T47D (cell line): ENCODE measurements around the gene HHATL.

Source experiments
- DNase-seq, 2 experiments: peaks; one replicate each; pipeline versions ENCODE4 v3.0.0 to v3.0.0-alpha.2; 2011 to 2012; ENCODE audit warnings: low read depth in 1 of 2, low spot score in 1 of 2
- JUND ChIP-seq: IDR thresholded peaks from 2 replicates; pipeline ENCODE4 v1.6.1; 2012; ENCODE audit warnings: low read depth
- in situ Hi-C: cut with HindIII; loops from 2 replicates; pipeline ENCODE4 v1.10.0; 2016; ENCODE audit warnings: low sequenced_read_pairs, low pct_unique_long_range_greater_than_20kb

The HHATL gene

DNA sequence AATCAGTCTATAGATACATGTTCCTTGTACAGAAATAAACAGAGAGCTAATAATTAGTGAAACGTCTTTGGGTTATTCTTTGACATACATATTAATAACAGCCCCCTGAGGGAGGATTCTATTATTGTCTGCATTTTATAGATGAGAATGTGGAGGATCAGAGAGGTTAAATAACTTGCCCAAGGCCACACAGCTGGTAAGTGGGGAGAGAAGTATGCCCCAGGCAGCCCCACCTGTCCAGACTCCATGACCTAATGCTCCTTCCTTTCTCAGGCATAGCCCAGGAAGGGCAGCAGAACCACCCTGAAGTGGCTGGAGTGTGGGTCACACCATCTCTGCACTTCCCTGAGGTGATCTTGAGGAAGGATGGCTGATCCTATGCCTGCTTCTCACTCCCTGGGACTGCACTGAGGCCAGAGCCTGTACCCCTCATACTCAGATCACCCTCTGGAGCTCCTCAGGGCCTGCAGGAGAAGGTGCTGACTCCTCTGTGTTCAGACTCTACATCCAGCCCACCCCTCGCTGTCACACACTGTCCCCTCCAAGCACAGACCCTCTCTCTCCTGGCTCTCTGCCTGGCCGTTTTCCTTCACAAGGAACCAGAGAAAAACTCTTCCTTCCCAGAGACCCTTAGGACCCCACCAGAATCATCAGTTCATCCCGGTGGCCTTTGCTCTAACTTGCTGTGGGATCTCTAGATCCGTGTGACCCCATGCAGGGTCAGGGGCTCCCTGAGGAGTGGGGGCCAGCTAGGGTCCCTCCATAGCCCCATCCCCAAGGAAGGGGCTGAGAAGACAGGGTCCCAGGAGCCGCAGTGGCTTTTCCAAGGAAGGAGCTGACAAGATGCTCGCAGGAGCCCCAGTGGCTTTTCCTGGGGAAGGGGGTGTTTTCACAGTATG, 4.4 kb upstream of the HHATL start:
- in situ Hi-C loops = no loop called here
- no peak for TF ChIP-seq JUND
- no peak for DNase-seq

DNA sequence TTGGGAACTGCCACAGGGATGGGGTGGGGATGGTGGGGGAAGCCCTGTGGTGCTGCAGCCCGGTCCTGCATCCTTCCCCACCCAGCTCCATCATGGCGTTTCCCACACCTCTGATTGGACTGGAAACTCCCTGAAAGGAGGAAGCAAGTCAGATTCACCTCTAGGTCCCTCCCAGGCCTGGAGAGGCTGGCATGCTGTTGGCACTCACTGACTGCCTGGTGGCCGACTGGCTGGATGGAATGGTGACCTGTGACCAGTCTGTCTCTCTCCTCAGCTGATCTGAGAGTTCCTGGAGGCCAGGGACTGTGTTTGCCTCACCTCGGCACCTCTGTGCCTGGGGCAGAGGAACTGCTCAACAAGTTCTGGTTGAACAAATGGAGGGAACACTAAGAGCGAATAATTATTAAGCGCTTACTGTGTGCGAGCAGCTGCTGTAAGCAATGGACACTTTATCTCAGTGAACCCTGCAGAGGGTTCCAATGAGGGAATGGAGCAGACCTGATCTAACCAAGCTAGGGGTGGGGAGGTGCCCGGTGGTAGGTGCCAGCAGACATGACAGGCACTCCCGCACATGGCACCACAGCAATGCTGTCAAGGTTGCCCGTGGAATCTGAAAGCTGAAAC, 3.5 kb upstream of the HHATL start:
- DNase-seq = no peak
- no peak for TF ChIP-seq JUND
- in situ Hi-C loops = no loop called here

DNA sequence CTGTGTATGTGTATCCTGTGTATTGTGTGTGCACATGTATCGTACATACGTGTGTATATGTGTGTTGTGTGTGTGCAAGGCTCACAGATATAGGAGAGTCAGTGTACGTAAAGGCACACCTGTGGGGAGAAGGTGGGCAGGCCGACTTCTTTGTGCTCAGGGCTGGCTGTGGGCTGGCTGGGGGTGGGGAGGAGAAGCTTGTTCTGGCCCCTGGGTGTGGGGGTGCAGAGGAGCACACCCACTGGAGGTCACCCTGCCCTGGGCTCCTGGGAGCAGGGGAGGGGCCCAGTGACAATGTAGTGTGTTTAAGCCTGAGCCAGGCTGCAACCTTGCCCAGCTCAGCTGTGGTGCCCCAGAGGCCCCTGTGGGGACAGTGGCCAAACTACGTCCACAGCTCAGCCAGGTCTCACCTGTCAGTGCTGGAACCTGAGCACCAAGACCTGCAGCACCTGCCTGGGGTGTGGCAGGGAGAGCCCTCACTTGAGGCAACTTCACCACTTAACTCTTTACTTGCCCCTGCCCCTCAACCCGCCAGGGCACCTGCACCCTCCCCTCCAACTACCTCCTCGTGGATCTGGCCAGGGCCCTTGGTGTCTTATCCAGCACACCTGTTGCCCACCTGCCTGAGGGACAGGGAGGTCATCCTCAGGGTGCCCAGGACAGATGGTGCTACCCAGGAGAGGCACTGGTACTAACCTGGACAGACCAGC, 2.6 kb upstream of the HHATL start:
- in situ Hi-C loops = no loop called here
- no peak for TF ChIP-seq JUND
- DNase-seq = no peak

DNA sequence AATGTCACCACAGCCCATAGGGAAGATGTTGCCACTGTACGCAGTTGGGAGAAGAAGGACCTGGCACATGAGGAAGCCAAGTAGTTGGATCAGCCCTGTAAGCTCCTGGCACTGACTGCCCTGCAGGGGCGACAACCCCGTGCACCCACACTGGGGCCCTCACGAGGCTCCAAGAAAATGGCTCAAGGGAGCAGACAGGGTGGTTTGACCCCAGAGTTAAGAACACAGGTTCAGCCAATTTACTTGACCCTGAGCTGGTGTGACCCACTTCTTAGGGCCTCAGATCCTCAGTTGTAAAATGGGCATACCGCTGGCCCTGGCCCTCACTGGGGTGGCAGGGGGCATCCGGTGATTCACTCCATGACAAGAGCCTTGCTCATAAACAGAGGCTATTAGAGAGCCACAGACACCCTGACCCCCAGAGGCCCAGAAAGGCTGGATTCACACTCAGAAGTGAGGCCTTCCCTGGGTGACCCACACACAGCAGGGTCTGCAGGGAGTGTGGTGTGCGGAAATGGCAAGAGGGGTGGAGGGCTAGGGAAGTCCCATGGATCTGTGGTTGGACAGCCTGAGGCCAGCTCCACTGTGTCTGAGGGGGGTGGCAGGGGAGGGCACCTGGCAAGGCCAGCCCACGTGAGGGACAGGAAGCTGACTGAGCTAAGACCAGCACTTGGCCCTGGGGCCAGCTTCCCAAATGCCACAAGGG, 1.7 kb upstream of the HHATL start:
- DNase-seq = no peak
- no peak for TF ChIP-seq JUND
- in situ Hi-C loops = no loop called here

DNA sequence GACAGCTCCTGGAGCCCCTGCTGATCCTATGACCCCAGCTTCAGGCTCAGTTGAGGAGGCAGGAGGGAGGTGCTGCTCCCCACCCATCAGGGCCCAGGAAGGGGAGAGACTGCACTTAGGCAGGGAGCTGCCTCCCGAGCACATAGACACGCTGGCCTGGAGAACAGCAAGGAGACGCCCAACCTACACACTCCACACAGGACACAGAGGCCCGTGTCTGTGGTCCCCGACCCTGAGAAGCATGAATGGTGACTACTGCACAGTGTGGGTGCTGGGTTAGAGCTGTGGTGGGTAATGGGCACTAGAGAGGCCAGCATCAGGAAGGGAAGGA, 1.1 kb upstream of the HHATL start:
- in situ Hi-C loops = no loop called here
- no peak for DNase-seq
- TF ChIP-seq JUND = no peak

DNA sequence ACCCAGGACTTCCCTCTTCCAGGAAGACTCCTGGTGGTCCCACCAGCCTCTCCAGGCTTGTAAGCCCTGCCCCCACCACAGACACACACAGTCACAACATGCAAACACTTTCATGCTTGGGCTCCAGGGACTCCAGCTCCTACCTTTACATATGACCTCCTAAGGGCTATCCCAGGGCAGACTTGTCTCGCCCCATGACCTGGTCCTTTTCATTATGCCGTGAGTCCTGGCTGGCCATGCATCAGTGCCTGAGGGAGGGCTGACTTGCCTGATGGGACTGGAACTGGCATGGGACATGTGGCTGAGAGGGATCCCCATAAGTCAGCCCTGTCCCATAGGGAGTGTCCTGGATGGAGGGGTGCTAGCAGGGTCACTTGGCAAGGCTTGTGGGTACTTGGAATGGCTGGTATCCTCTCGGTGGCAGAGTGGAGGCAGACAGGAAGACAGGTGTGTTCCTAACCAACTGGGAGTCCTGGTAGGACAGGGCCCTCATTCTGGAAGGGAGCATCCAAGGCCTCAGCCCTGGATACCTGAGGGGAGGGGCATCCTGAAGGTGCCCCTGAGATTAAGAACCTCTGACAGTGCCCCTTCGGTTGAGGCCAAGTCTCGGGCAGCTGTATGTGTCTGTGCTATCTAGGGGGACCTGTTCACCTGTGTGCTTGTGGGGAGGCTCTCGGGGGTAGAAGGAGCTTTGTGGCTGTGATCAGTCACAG, 540 bp upstream of the HHATL start:
- in situ Hi-C loops = no loop called here
- TF ChIP-seq JUND = no peak
- DNase-seq = no peak

DNA sequence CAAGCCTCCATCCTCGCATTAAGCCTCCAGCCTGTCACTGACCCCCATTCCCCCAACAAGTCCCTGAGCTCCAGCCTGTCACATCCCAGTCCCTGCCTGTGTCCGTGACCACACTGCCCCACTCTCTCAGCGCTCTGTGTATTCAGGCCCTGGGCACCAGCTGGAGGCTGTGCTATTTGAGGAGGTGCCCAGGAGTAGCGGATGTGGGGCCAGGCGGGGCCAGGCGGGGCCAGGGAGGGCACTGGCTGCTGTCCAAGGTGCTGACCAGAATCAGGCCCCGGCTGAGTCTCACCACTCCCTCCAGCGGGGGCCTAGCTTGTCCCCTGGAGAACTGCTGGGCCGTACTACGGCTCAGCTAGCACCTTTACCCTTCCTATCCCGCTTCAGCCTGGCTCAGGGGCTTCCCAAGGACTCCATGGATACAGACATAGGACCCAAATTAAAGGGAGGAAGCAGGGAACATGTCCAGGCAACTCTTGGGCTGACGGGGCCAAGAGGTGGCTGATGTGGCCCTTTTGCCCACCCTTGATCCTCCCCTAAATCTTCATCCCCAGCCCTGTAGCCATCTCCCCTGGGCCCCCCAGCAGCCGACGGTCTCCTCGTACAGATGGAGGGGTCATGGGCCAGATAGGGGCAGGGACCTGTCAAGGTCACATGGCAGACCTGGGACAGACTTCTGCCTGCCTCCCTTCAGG, 1.1 kb downstream of the HHATL start:
- DNase-seq = peak; percentile 67 to 87
- in situ Hi-C loops = no loop called here
- no peak for TF ChIP-seq JUND

DNA sequence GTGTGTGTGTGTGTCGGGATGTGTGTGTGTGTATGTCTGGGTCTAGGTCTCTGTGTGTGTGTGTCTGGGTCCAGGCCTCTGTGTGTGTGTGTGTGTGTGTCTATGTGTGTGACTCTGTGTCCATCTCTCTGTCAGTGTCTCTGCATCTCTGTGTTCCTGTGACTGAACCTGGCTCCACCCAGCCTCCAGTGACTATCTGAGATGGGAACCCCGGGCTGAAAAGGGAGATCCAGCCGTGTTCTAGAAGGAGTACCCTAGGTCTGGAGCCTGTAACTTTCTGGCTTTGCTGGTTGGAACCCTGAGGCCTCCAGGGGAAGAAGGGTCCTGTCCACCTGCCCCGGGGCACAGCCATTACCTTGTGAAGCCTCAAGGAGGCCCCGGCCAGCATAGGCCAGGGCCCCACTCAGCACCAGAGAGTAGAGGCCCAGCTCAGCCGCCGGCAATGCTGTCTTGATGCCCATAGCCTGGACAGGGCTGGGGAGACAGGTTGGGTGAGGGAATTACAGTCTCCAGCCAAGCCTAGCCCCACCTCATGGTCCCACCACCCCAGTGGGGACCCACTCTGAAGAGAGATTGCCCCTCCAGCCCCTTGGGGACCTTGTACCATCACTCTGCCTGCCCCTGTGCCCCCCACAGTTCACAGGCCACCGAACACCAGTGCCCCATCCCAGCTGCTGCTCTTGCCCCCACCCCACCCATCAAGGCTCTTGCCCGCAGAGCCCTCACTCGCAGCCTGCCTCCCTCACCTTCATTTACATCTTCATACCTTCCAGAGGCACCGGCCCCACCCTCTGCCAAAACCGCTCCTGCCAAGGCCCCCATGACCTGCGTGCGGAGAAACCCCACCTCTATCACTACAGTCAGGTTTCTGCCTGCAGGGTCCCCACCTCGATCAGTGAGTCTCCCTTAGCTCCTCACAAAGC, 2.0 kb downstream of the HHATL start:
- TF ChIP-seq JUND = no peak
- in situ Hi-C loops = no loop called here
- DNase-seq = no peak

DNA sequence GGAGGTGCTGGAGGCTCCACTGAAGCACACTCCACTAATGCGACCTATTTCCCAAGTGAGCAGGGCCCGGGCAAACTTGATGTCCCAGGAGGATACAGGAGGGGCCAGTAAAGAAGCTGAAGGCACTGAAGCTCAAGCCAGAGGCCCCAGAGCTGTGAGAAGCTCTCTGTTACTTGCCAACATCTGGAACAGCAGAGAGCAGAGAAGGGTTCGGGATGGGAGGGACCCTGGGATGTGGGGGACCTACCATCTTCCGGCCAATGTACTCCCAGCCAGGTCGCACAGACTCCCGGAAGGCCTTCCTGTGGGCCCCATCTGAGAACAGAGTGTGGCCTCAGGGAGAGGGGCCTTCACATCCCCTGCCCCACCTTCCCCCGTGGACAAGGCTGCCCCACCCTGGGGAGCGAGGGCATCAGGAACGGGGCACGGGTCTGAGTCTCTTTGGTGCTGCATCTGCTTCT, 3.1 kb downstream of the HHATL start:
- in situ Hi-C loops = no loop called here
- DNase-seq = no peak
- no peak for TF ChIP-seq JUND

DNA sequence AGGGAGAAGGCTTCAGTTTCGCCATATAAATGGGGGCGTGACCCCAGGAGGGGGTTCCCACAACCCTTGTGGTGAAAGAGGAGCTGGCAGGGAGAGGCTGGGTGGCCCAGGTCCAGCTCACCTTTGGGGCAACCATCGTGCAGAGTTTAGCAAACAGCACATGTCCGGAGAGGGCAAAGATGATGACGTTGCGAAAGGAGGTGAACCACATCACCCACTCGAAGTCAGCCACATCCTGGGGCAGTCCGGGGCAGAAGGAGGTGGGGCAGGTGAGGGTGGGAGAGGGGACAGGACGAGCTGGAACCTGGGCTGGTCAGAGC, 3.7 kb downstream of the HHATL start:
- DNase-seq = no peak
- no peak for TF ChIP-seq JUND
- in situ Hi-C loops = no loop called here
